PC-3 (cell line): ENCODE results near the gene ATG14.

Experiments used
- EZH2phosphoT487 ChIP-seq: fragments of 300-600 bp; sonication (generic); IDR thresholded peaks from 2 replicates; pipeline ENCODE4 v1.6.1; 2018; ENCODE audit warnings: mild to moderate bottlenecking, antibody characterized with exemption, low read length, borderline replicate concordance
- TF ChIP-seq, protein P1 (sequence below): fragments of 300-600 bp; sonication (generic); conservative IDR thresholded peaks from 2 replicates; pipeline ENCODE4 v1.5.1; 2017; ENCODE audit warnings: antibody characterized with exemption, low read depth, mild to moderate bottlenecking, low read length

DNA sequence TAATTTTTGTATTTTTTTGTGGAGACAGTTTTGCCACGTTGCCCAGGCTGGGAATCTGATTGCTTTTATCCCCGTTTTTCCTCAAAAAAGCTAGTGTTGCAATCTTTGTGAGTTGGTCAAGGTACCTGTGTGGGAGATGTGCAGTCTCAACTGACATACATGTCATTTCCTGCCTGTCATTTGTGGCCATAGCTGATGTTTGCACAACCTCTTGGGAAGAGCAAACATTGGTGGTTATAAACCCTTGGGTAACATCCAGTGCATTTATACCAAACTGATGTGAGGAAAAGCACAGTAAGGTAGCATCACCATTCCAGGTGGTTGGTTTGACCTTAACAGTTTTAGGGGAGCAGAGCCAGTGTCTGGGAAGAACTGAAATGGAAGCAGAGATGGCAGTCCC is 54.7 kb downstream of the ATG14 start:
- TF ChIP-seq, protein P1, sequence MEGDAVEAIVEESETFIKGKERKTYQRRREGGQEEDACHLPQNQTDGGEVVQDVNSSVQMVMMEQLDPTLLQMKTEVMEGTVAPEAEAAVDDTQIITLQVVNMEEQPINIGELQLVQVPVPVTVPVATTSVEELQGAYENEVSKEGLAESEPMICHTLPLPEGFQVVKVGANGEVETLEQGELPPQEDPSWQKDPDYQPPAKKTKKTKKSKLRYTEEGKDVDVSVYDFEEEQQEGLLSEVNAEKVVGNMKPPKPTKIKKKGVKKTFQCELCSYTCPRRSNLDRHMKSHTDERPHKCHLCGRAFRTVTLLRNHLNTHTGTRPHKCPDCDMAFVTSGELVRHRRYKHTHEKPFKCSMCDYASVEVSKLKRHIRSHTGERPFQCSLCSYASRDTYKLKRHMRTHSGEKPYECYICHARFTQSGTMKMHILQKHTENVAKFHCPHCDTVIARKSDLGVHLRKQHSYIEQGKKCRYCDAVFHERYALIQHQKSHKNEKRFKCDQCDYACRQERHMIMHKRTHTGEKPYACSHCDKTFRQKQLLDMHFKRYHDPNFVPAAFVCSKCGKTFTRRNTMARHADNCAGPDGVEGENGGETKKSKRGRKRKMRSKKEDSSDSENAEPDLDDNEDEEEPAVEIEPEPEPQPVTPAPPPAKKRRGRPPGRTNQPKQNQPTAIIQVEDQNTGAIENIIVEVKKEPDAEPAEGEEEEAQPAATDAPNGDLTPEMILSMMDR, result no peak
- no peak for TF ChIP-seq EZH2phosphoT487
